IMR-90 (cell line): ENCODE measurements around the gene TGFB1. TPM values are rescaled to one million over a fixed set of nuclear protein-coding genes. Genes with fewer than 3 reads are reported as not detected.
A peak's percentile ranks its signal among the peaks of the same experiment; 100 is the strongest.

Experiments
- ATAC-seq: fragments of 200-7000 bp; cut with Tn5 transposase; 2 replicates; pipeline ENCODE4 v1.9.1; 2020; ENCODE audit warnings: low read depth, mild to moderate bottlenecking, moderate library complexity
- BruUV-seq: library from RNA; stranded (reverse); fragments of 400-500 nt; replicated peaks from 2 replicates; lab custom pipeline; 2021; lab: Mats Ljungman, UMichigan
- CTCF ChIA-PET: fragments of 300-600 bp; formaldehyde crosslinking; extraction: SDS; loops from one replicate; lab custom pipeline; 2021; ENCODE audit warnings: antibody characterized with exemption; lab: Yijun Ruan, JAX
- POLR2A ChIA-PET: fragments of 300-600 bp; sonication (Branson Sonifier 250); formaldehyde crosslinking; loops from one replicate; lab custom pipeline; 2022; ENCODE audit warnings: antibody characterized with exemption; ENCODE audit not compliant: unreplicated experiment; lab: Charles Lee
- DNase-seq: peaks from one replicate; pipeline ENCODE4 v3.0.0; 2013
- H2AFZ ChIP-seq: replicated peaks from 2 replicates; pipeline ENCODE3; 2013; ENCODE audit warnings: low read length, mild to moderate bottlenecking; ENCODE audit not compliant: poor library complexity
- H2AK5ac ChIP-seq: 2 replicates; pipeline ENCODE4 v1.6.1; 2013; ENCODE audit warnings: low read depth, low read length, inconsistent platforms
- H2AK9ac ChIP-seq: replicated peaks from 2 replicates; pipeline ENCODE3; 2013; ENCODE audit warnings: mild to moderate bottlenecking, low read depth, low read length, moderate library complexity; ENCODE audit not compliant: poor library complexity
- H2BK120ac ChIP-seq: 2 replicates; pipeline ENCODE4 v1.6.1; 2013; ENCODE audit warnings: low read depth, low read length, inconsistent platforms
- H2BK15ac ChIP-seq: 3 replicates; pipeline ENCODE4 v1.6.1; 2013; ENCODE audit warnings: low read depth, low read length, inconsistent platforms
- H2BK20ac ChIP-seq: 2 replicates; pipeline ENCODE4 v1.6.1; 2013; ENCODE audit warnings: low read depth, mild to moderate bottlenecking, inconsistent platforms, low read length, moderate library complexity
- H2BK5ac ChIP-seq: 2 replicates; pipeline ENCODE4 v1.6.1; 2013; ENCODE audit warnings: mild to moderate bottlenecking, low read depth, low read length, inconsistent platforms; ENCODE audit not compliant: poor library complexity, severe bottlenecking
- H3K14ac ChIP-seq: replicated peaks from 2 replicates; pipeline ENCODE4 v1.6.1; 2013; ENCODE audit warnings: low read depth, low read length, inconsistent platforms
- H3K18ac ChIP-seq: 2 replicates; pipeline ENCODE4 v1.6.1; 2013; ENCODE audit warnings: low read depth, low read length, control low read depth
- H3K23ac ChIP-seq: 2 replicates; pipeline ENCODE4 v1.6.1; 2013; ENCODE audit warnings: low read depth, low read length, inconsistent platforms
- H3K27ac ChIP-seq: 2 replicates; pipeline ENCODE4 v1.5.1; 2013; ENCODE audit warnings: mild to moderate bottlenecking, control low read depth, low read length; ENCODE audit not compliant: insufficient read depth
- H3K27me3 ChIP-seq: 2 replicates; pipeline ENCODE4 v1.6.1; 2013; ENCODE audit warnings: low read length; ENCODE audit not compliant: control insufficient read depth, insufficient read depth
- H3K36me3 ChIP-seq: 2 replicates; pipeline ENCODE4 v1.6.1; 2013; ENCODE audit warnings: low read length, mixed read lengths; ENCODE audit not compliant: control insufficient read depth, insufficient read depth
- H3K4ac ChIP-seq: 2 replicates; pipeline ENCODE4 v1.6.1; 2013; ENCODE audit warnings: low read depth, low read length, inconsistent platforms
- H3K4me1 ChIP-seq: 2 replicates; pipeline ENCODE4 v1.6.1; 2013; ENCODE audit warnings: low read length, mixed read lengths; ENCODE audit not compliant: control insufficient read depth, insufficient read depth
- H3K4me2 ChIP-seq: 2 replicates; pipeline ENCODE4 v1.6.1; 2013; ENCODE audit warnings: low read depth, mild to moderate bottlenecking, control low read depth, low read length, moderate library complexity
- H3K4me3 ChIP-seq: 2 replicates; pipeline ENCODE4 v1.5.1; 2013; ENCODE audit warnings: low read depth, mild to moderate bottlenecking, control low read depth, low read length, moderate library complexity; ENCODE audit not compliant: insufficient read depth
- H3K56ac ChIP-seq: 2 replicates; pipeline ENCODE4 v1.6.1; 2013; ENCODE audit warnings: low read length, inconsistent platforms; ENCODE audit not compliant: insufficient read depth; ENCODE audit errors: extremely low read depth
- H3K79me1 ChIP-seq, 2 experiments: 2 replicates each; pipeline ENCODE4 v1.6.1; 2013; ENCODE audit warnings: low read length in 2 of 2, inconsistent platforms in 1 of 2, low read depth in 1 of 2
- H3K9ac ChIP-seq: 2 replicates; pipeline ENCODE4 v1.6.1; 2013; ENCODE audit warnings: low read depth, low read length, control low read depth
- H3K9me1 ChIP-seq: 2 replicates; pipeline ENCODE4 v1.6.1; 2013; ENCODE audit warnings: low read length, inconsistent platforms; ENCODE audit not compliant: insufficient read depth
- H3K9me3 ChIP-seq: 2 replicates; pipeline ENCODE4 v1.6.1; 2013; ENCODE audit warnings: low read length; ENCODE audit not compliant: control insufficient read depth, insufficient read depth
- H4K20me1 ChIP-seq: 2 replicates; pipeline ENCODE4 v1.6.1; 2013; ENCODE audit warnings: low read length, inconsistent platforms; ENCODE audit not compliant: insufficient read depth
- H4K5ac ChIP-seq: 2 replicates; pipeline ENCODE4 v1.6.1; 2013; ENCODE audit warnings: mild to moderate bottlenecking, low read depth, low read length, control low read depth
- H4K8ac ChIP-seq, 2 experiments: 2 replicates each; pipeline ENCODE4 v1.6.1; 2013; ENCODE audit warnings: low read depth in 2 of 2, low read length in 2 of 2, control low read depth in 1 of 2, inconsistent platforms in 1 of 2
- H4K91ac ChIP-seq: 2 replicates; pipeline ENCODE4 v1.6.1; 2013; ENCODE audit warnings: low read depth, low read length, inconsistent platforms; ENCODE audit not compliant: insufficient read depth
- NFE2L2 ChIP-seq: fragments of 150-350 bp; IDR thresholded peaks from 2 replicates; pipeline ENCODE4 v1.6.1; 2016; ENCODE audit warnings: low read depth, mild to moderate bottlenecking, low read length
- RAD21 ChIP-seq: IDR thresholded peaks from 2 replicates; pipeline ENCODE4 v1.6.1; 2012; ENCODE audit warnings: low read length, improper control_type of control experiment
- USF2 ChIP-seq: fragments of 150-350 bp; IDR thresholded peaks from 2 replicates; pipeline ENCODE4 v1.6.1; 2017; ENCODE audit warnings: mild to moderate bottlenecking, antibody characterized with exemption, low read length, low read depth
- WGBS, 2 experiments: methylation state at CpG; one replicate each; pipeline versions ENCODE4 v1.1.5 to v1.1.7; 2013; ENCODE audit warnings: missing lambda C conversion rate in 2 of 2; ENCODE audit not compliant: insufficient read length in 1 of 2; ENCODE audit errors: extremely low coverage in 2 of 2; 5-methylcytosine and 5-hydroxymethylcytosine counted together
- dilution Hi-C: fragments of 300-500 bp; cut with HindIII; formaldehyde crosslinking; loops from one replicate; pipeline ENCODE4 v1.14.3; 2018; ENCODE audit warnings: low sequenced_read_pairs; ENCODE audit not compliant: unreplicated experiment
- in situ Hi-C: fragments of 300-500 bp; cut with MboI; formaldehyde crosslinking; loops from 3 replicates; pipeline ENCODE4 v1.14.3; 2019; ENCODE audit warnings: low sequenced_read_pairs, inconsistent platforms, mixed read lengths
- intact Hi-C: fragments of 100-400 bp; cut with micrococcal nuclease; formaldehyde crosslinking; loops from 2 replicates; pipeline ENCODE4 v1.10.0; 2022
- polyA plus RNA-seq, 3 experiments: library from polyadenylated mRNA; depleted of rRNA; stranded (reverse); fragments of >200 nt; gene quantifications; 2 replicates each; pipeline ENCODE4 v1.2.3, GENCODE V29; 2012; ENCODE audit warnings: low replicate concordance in 1 of 3
- total RNA-seq: library from RNA; depleted of rRNA; stranded (reverse); fragments of >200 nt; gene quantifications from 2 replicates; pipeline ENCODE4 v1.2.3, GENCODE V29; 2012

The TGFB1 gene
- total and polyA plus RNA-seq, 2 of the 4 experiments (the other 2 are of a cell fraction): 3.2 to 26.7 TPM

GRCh38 chr19:41311072-41311471, 42.6 kb downstream of the TGFB1 start:
- Histone ChIP-seq H3K9me3 (no peaks in the 10 kb centered on the region), H3K27me3 (no peaks in the 10 kb centered on the region), H4K91ac (peak overlapping the region; percentile 73; the same call in 1 of the 2 replicates), H3K23ac (no peak overlapping the region), H2BK20ac (no peak overlapping the region), H2AFZ (no peak overlapping the region), H2AK5ac (no peak overlapping the region), H2BK120ac (no peak overlapping the region), H3K18ac (no peak overlapping the region), H4K8ac (peak overlapping the region in 1 of 2 experiments; percentile 98; a peak in 1 of 4 replicates), H3K79me1 (peaks cover 21 to 58% of the 10 kb centered on the region in 2 experiments), H3K14ac (no peak overlapping the region), H3K4me1 (peaks cover 7% of the 10 kb centered on the region), H4K20me1 (peaks cover 26% of the 10 kb centered on the region; the same call in 1 of the 2 replicates), H3K9me1 (no peaks in the 10 kb centered on the region; the same call in none of the 2 replicates), H3K4ac (0 out of 2 replicates have a peak overlapping the region, but pooled peaks have one; percentile 91), H3K9ac (peak overlapping the region; percentile 100), H3K27ac (peak overlapping the region; percentile 96; the same call in 1 of the 2 replicates), H2BK15ac (no peak overlapping the region), H3K4me2 (peak overlapping the region; percentile 96), H3K36me3 (peaks cover 31% of the 10 kb centered on the region), H2AK9ac (no peak overlapping the region), H4K5ac (no peak overlapping the region), H2BK5ac (peak overlapping the region; percentile 92), H3K56ac (no peak overlapping the region), H3K4me3 (peak overlapping the region; percentile 72)
- WGBS, 2 experiments: 80% methylated on average over 1 of the region's 5 CpGs; no CpG with 5 or more reads in 1 of the 2 experiments
- DNase-seq: no peak
- in situ Hi-C loops (no loop called here), dilution Hi-C loops (no loop called here), intact Hi-C loops (loop anchor here (5.0 kb wide), 1 partner anchor 94 kb away; the partner anchor contains the start of gene AXL)
- ChIA-PET CTCF (interaction anchor here (0.6 to 1.1 kb wide), 2 partner anchors 11 to 42 kb away, joined by 3 to 4 read pairs; no protein-coding TSS in a partner anchor), POLR2A (no interaction called here)
- TF ChIP-seq RAD21: no peak
- TF ChIP-seq USF2: no peak
- no peak for TF ChIP-seq NFE2L2
- peak; percentile 1; the same call in 1 of the 2 replicates for ATAC-seq
- BruUV-seq: no TSS peak
